Gastroesophageal sphincter (tissue), 4 donors: Measurements from ENCODE around the gene TMEM168. TPM values are rescaled to one million over a fixed set of nuclear protein-coding genes. Genes with fewer than 3 reads are reported as not detected.

ENCODE experiments used
- ATAC-seq: fragments of 150-250 bp; one replicate; pipeline ENCODE4 v1.9.1; 2016; ENCODE audit warnings: mild to moderate bottlenecking, moderate library complexity
- H3K27ac ChIP-seq, 4 donors: fragments of 200-600 bp; sonication (generic) in 3 of 4; 1 replicate in 3 of 4; 2 replicates in 1 of 4; pipeline ENCODE4 v1.5.1; 2016 to 2019
- H3K27me3 ChIP-seq: fragments of 200-600 bp; sonication (generic); one replicate; pipeline ENCODE4 v1.5.1; 2019
- H3K36me3 ChIP-seq, 2 donors: fragments of 200-600 bp; sonication (generic); one replicate each; pipeline ENCODE4 v1.5.1; 2019; ENCODE audit warnings: control low read depth in 1 of 2
- H3K4me1 ChIP-seq, 3 donors: fragments of 200-600 bp; sonication (generic); 1 replicate in 2 of 3; 2 replicates in 1 of 3; pipeline ENCODE4 v1.5.1; 2016 to 2019; ENCODE audit warnings: control low read depth in 2 of 3
- H3K4me3 ChIP-seq, 2 donors: fragments of 200-600 bp; sonication (generic); one replicate each; pipeline ENCODE4 v1.5.1; 2019; ENCODE audit warnings: mild to moderate bottlenecking in 1 of 2, moderate library complexity in 1 of 2
- H3K9me3 ChIP-seq, 3 donors: fragments of 200-600 bp; sonication (generic); one replicate each; pipeline ENCODE4 v1.5.1; 2017 to 2019; ENCODE audit warnings: control low read depth in 2 of 3
- EP300 ChIP-seq: sonication (generic); formaldehyde crosslinking; IDR thresholded peaks from one replicate; pipeline ENCODE4 v1.6.1; 2017; ENCODE audit warnings: antibody characterized with exemption, mild to moderate bottlenecking
- POLR2A ChIP-seq, 2 donors: fragments of 450-650 bp; IDR thresholded peaks; one replicate each; pipeline ENCODE4 v1.6.1; 2017; ENCODE audit warnings: antibody characterized with exemption in 2 of 2, mild to moderate bottlenecking in 2 of 2, moderate library complexity in 1 of 2
- POLR2AphosphoS5 ChIP-seq: sonication (generic); formaldehyde crosslinking; IDR thresholded peaks from one replicate; pipeline ENCODE4 v1.6.1; 2017; ENCODE audit warnings: antibody characterized with exemption
- WGBS, 2 donors: methylation state at CpG; one replicate each; pipeline ENCODE4 v1.1.5; 2018; ENCODE audit warnings: low coverage in 1 of 2; 5-methylcytosine and 5-hydroxymethylcytosine counted together
- total RNA-seq, 4 donors: library from RNA; depleted of rRNA; stranded (reverse); fragments of >200 nt; gene quantifications; one replicate each; pipeline ENCODE4 v1.1.0, GENCODE V29; 2016
- TF ChIP-seq, protein P1 (sequence below), 4 experiments: fragments of 200-600 bp in 2 of 4; fragments of 450-650 bp in 2 of 4; sonication (generic) in 1 of 4; IDR thresholded peaks; one replicate each; pipeline ENCODE4 v1.5.1; 2017 to 2019; ENCODE audit warnings: antibody characterized with exemption in 4 of 4, mild to moderate bottlenecking in 2 of 4, moderate library complexity in 2 of 4

The TMEM168 gene
- total RNA-seq, 4 donors from 2014 or later: 11.4 to 23.7 (median 19.0) TPM

DNA sequence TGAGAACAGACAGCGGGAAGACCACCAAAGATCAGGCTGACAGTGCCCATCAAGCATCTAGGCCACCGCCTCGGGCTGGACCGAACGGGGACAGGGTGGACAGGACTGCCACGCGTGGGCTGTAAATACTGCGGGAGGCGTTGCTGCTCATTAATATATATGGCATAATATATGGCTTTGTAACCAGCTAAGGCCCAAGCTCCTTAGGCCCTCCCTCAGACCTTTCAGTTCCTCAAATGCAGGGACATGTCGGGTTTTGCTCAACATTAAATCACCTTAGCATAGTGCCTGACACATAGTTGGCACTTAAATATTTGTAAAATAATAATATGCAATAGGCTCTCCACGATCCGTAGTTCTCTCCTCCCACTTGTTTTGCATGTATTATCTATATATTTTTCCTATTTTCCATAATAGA lies 402 bp upstream of the TMEM168 start:
- WGBS, 2 donors: 23 to 75% methylated on average over 2 to 10 of the region's 12 CpGs
- no peaks in the 10 kb centered on the region for H3K27me3 ChIP-seq
- no peak for ATAC-seq
- H3K36me3 ChIP-seq: no peaks in the 10 kb centered on the region
- TF ChIP-seq, protein P1, sequence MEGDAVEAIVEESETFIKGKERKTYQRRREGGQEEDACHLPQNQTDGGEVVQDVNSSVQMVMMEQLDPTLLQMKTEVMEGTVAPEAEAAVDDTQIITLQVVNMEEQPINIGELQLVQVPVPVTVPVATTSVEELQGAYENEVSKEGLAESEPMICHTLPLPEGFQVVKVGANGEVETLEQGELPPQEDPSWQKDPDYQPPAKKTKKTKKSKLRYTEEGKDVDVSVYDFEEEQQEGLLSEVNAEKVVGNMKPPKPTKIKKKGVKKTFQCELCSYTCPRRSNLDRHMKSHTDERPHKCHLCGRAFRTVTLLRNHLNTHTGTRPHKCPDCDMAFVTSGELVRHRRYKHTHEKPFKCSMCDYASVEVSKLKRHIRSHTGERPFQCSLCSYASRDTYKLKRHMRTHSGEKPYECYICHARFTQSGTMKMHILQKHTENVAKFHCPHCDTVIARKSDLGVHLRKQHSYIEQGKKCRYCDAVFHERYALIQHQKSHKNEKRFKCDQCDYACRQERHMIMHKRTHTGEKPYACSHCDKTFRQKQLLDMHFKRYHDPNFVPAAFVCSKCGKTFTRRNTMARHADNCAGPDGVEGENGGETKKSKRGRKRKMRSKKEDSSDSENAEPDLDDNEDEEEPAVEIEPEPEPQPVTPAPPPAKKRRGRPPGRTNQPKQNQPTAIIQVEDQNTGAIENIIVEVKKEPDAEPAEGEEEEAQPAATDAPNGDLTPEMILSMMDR (IDR thresholded peaks at IDR 0.05): no peak
- no peak for TF ChIP-seq EP300
- no peak for TF ChIP-seq POLR2AphosphoS5
- TF ChIP-seq POLR2A (IDR thresholded peaks at IDR 0.05): no peak
- H3K4me1 ChIP-seq: peaks cover 0 to 21% (median 12%) of the 10 kb centered on the region in 3 donors
- H3K4me3 ChIP-seq: peak overlapping the region; percentile 58 to 77
- H3K27ac ChIP-seq: peak overlapping the region in 3 of 4 donors; percentile 87 to 90 (median 90)
- no peaks in the 10 kb centered on the region for H3K9me3 ChIP-seq

DNA sequence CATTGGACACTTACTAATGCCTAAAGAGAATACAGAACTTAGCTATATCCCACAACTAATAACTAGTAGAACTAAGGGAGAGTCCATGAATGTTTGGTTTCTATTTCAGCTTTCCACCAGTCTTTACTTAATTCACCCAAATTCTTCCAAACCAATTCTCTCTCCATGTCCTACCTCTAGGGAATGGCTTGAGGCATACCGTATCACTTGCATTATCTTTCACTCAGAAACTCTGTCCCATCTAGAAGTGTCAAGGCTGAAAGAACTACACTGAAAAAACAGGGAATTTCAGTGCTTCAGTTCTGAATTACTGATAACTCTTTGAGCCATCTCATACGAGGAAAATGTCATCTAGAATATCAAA lies 758 bp downstream of the TMEM168 start:
- H3K4me1 ChIP-seq: peaks cover 0 to 21% (median 12%) of the 10 kb centered on the region in 3 donors
- H3K9me3 ChIP-seq: no peaks in the 10 kb centered on the region
- ATAC-seq: no peak
- 0% methylated on average over 1 to 2 of the region's 2 CpGs for WGBS, 2 donors
- H3K4me3 ChIP-seq: peak overlapping the region; percentile 58 to 77
- no peaks in the 10 kb centered on the region for H3K27me3 ChIP-seq
- H3K36me3 ChIP-seq: peaks cover 0 to 4% of the 10 kb centered on the region in 2 donors
- peak overlapping the region; percentile 39 to 90 (median 88) for H3K27ac ChIP-seq
- TF ChIP-seq, protein P1 (IDR thresholded peaks at IDR 0.05): peak in 1 of 4 experiments; percentile 6
- no peak for TF ChIP-seq EP300

DNA sequence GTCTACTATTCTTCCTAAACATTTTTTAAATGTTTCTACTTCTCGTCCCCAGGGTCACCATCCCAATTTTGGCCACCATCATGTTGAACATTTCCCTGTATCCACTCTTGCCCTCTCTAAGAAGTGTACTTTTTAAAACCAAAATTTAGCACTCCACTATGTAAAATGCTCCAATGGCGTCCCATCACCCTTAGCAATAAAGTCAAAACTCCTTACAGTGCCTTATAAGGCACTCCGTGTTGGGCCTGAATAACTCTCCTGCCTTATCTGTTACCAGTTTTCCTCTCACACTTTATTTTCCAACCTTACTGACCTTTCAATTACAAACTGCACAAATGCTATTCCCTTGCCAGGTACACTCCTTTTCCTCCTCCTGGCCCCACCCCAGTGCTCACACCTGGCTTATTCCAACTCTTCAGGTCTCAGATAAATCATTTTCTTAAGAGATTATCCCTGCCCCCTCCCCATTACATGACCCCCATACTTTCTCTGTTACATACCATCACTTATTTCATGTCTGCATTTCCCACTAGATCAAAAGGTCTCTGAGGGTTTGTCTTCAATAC lies 1.3 kb downstream of the TMEM168 start:
- Histone ChIP-seq H3K27me3 (no peaks in the 10 kb centered on the region), H3K4me3 (peak overlapping the region; percentile 58 to 77), H3K9me3 (no peaks in the 10 kb centered on the region), H3K36me3 (peaks cover 0 to 9% of the 10 kb centered on the region in 2 donors), H3K4me1 (peaks cover 0 to 21% (median 12%) of the 10 kb centered on the region in 3 donors), H3K27ac (no peak overlapping the region)
- 84 to 92% methylated on average over 3 of the region's 3 CpGs for WGBS, 2 donors
- no peak for TF ChIP-seq POLR2AphosphoS5
- TF ChIP-seq, protein P1 (IDR thresholded peaks at IDR 0.05): no peak
- no peak for TF ChIP-seq POLR2A (IDR thresholded peaks at IDR 0.05)
- no peak for TF ChIP-seq EP300
- no peak for ATAC-seq

DNA sequence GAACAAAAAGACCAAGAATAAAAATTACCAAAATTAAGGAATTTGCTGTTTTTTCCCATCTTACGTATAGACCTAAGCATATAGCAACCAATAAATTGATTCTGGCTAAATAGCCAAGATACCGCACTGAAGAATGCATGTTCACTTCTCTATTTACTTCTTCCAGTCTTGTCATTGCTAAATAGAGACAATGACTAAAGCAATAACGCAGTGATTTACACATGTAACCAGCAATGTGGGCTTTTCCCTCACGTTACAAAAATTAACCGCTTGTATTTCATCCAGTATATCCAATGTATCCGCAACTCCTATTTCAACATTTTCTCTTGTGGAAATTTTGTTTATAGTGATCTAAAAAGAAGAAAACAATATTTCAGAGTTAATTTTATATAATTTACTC lies 5.6 kb downstream of the TMEM168 start:
- Histone ChIP-seq H3K27me3 (no peaks in the 10 kb centered on the region), H3K9me3 (no peaks in the 10 kb centered on the region), H3K4me3 (no peak overlapping the region), H3K27ac (no peak overlapping the region), H3K36me3 (peaks cover 0 to 25% of the 10 kb centered on the region in 2 donors), H3K4me1 (peaks cover 0 to 25% (median 9%) of the 10 kb centered on the region in 3 donors)
- TF ChIP-seq, protein P1 (IDR thresholded peaks at IDR 0.05): no peak
- TF ChIP-seq POLR2AphosphoS5 (no peak), POLR2A (IDR thresholded peaks at IDR 0.05) (no peak), EP300 (no peak)
- WGBS, 2 donors: 93 to 97% methylated on average over 6 of the region's 6 CpGs
- ATAC-seq: no peak

DNA sequence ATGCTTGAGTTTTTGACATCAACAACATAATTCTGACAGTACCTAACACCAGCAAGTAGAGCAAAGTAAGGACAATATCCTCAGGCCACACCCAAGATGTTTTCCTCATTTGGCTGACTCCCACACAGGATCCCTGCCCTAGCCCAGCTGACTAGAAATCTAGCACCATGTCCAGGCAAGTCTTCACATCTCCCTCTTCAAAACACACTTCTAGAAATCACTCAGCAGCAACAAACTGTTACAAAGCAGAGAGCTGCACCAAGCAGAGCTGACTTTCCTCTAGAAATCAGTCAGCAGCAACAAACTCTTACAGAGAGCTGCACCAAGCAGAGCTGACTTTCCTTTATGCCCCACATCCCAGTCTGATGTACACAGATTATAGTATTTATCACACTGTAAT lies 7.7 kb downstream of the TMEM168 start:
- peaks cover 0 to 30% of the 10 kb centered on the region in 2 donors for H3K36me3 ChIP-seq
- no peak overlapping the region for H3K27ac ChIP-seq
- no peaks in the 10 kb centered on the region for H3K27me3 ChIP-seq
- TF ChIP-seq EP300 (no peak), POLR2A (IDR thresholded peaks at IDR 0.05) (no peak), POLR2AphosphoS5 (no peak)
- TF ChIP-seq, protein P1 (IDR thresholded peaks at IDR 0.05): no peak
- no peak for ATAC-seq
- peaks cover 0 to 9% (median 0%) of the 10 kb centered on the region in 3 donors for H3K4me1 ChIP-seq
- no peaks in the 10 kb centered on the region for H3K9me3 ChIP-seq
- H3K4me3 ChIP-seq: no peak overlapping the region
